ENCODE data around the gene IRF6. TPM values are rescaled to one million over a fixed set of nuclear protein-coding genes. Genes with fewer than 3 reads are reported as not detected.

IRF6 gene
- total RNA-seq, 1 donor from 2014 or later = 175 TPM

DNA sequence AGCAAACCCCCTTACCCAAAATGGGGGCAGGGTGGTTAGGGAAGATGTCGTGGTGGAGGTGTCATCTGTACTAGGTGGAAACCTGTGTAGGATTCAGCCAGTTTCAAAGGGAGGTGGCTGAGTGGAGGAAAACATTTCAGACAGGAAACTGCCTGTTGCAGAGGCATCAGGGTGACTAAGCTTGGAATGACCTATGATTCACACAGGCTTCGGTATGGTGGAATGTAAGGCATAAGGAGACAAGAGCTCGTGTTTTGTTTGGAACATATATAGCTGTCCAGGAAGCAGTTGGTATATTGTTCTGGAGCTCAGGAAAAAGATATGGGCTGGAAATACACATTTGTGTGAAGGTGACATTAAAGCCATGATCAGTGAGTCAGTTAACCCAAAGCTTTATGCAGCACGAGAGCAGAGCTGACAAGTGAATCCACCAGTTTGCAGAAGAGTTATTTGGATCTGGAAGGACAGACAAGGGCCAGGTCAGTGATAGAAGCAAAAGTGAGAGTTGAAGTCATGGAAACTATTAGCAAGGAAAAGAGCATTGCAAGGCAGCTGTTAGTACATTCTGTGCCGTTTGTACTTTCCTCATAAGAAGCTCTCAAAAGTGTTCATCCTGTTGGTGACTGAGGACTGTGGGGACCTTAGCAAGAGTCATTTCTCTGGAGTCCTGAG is 34.1 kb upstream of the IRF6 start:
- DNase-seq (ENCODE audit: low read depth) = peak; percentile 98
- TF ChIP-seq, protein P1, sequence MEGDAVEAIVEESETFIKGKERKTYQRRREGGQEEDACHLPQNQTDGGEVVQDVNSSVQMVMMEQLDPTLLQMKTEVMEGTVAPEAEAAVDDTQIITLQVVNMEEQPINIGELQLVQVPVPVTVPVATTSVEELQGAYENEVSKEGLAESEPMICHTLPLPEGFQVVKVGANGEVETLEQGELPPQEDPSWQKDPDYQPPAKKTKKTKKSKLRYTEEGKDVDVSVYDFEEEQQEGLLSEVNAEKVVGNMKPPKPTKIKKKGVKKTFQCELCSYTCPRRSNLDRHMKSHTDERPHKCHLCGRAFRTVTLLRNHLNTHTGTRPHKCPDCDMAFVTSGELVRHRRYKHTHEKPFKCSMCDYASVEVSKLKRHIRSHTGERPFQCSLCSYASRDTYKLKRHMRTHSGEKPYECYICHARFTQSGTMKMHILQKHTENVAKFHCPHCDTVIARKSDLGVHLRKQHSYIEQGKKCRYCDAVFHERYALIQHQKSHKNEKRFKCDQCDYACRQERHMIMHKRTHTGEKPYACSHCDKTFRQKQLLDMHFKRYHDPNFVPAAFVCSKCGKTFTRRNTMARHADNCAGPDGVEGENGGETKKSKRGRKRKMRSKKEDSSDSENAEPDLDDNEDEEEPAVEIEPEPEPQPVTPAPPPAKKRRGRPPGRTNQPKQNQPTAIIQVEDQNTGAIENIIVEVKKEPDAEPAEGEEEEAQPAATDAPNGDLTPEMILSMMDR (IDR thresholded peaks at IDR 0.05; ENCODE audit: insufficient read depth, low read length, severe bottlenecking) = no peak
- H3K27me3 ChIP-seq (ENCODE audit: control insufficient read depth, insufficient read depth, low read length) = no peaks in the 10 kb centered on the region
- H3K36me3 ChIP-seq (ENCODE audit: control insufficient read depth, insufficient read depth, low read length) = peaks cover 26% of the 10 kb centered on the region
- H3K4me3 ChIP-seq (ENCODE audit: low read depth, low read length) = no peak overlapping the region
- FAIRE-seq = peak; percentile 97

DNA sequence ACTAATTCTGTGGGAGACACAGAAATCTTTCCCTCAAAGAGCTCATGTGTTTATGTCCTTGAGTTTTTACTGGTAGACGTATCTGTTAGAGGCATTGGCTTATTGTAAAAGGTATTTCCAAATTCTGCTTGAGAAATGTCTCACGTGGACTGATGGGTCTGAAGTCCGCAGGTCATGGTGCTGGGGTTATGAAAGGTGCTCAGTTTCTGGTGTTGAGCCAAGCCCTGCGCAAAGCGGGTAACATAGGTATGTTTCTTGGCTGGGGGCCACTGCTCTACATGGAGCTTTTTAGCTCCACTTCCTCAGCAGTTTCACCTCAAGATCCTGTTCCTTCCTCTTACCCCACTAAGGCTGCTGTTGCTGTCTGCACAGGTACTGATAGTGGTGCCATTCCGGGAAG is 32.6 kb upstream of the IRF6 start:
- TF ChIP-seq, protein P1 (IDR thresholded peaks at IDR 0.05; ENCODE audit: insufficient read depth, low read length, severe bottlenecking) = no peak
- DNase-seq (ENCODE audit: low read depth) = no peak
- FAIRE-seq = no peak
- Histone ChIP-seq H3K4me3 (ENCODE audit: low read depth, low read length) (no peak overlapping the region), H3K27me3 (ENCODE audit: control insufficient read depth, insufficient read depth, low read length) (no peaks in the 10 kb centered on the region), H3K36me3 (ENCODE audit: control insufficient read depth, insufficient read depth, low read length) (peaks cover 23% of the 10 kb centered on the region)

DNA sequence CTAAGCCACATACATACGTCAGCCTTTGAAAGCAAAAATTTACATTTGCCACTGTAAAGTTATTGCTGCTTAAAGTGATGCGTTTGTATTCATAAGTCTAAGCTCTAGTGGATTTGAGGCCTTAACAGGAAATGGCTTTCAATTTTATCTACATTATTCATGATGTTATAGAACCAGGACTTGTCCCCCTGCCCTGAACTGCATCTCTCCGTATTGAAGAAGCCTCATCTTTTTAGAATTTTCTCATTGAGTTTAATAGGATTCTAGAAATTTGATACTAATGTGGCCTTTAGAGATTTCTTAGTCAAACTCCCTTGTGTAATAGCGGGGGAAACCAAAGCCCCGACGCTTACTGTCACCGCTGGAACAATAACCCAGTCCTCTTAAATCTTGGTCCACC is 31.7 kb upstream of the IRF6 start:
- DNase-seq (ENCODE audit: low read depth) (no peak), FAIRE-seq (no peak)
- H3K36me3 ChIP-seq (ENCODE audit: control insufficient read depth, insufficient read depth, low read length) = peaks cover 24% of the 10 kb centered on the region
- TF ChIP-seq, protein P1 (IDR thresholded peaks at IDR 0.05; ENCODE audit: insufficient read depth, low read length, severe bottlenecking) = no peak
- no peaks in the 10 kb centered on the region for H3K27me3 ChIP-seq (ENCODE audit: control insufficient read depth, insufficient read depth, low read length)
- no peak overlapping the region for H3K4me3 ChIP-seq (ENCODE audit: low read depth, low read length)

DNA sequence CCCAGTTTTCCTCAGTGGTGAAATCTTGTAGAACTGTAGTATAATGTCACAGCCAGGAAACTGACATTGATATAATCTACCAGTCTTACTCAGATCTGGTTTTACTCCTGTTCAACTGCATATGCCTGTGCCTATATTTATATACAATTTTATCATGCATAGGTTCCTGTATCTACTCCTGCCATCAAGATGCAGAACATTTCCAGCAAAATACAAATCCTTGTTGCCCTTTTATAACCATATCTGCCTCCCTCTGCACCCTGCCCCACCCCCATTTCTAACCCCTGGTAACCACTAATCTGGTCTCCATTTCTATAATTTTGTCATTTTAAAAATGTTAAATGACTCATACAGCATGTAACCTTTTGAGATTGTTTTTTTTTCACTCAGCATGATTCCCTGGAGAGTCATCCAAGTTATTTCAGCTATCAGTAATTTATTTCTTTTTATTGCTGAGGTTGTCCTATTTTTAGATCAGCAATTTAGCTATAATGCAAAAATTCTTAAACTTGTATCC is 29.9 kb upstream of the IRF6 start:
- DNase-seq (ENCODE audit: low read depth) = no peak
- H3K27me3 ChIP-seq (ENCODE audit: control insufficient read depth, insufficient read depth, low read length) = no peaks in the 10 kb centered on the region
- no peak overlapping the region for H3K4me3 ChIP-seq (ENCODE audit: low read depth, low read length)
- no peak for FAIRE-seq
- peaks cover 17% of the 10 kb centered on the region for H3K36me3 ChIP-seq (ENCODE audit: control insufficient read depth, insufficient read depth, low read length)
- TF ChIP-seq, protein P1 (IDR thresholded peaks at IDR 0.05; ENCODE audit: insufficient read depth, low read length, severe bottlenecking) = no peak

DNA sequence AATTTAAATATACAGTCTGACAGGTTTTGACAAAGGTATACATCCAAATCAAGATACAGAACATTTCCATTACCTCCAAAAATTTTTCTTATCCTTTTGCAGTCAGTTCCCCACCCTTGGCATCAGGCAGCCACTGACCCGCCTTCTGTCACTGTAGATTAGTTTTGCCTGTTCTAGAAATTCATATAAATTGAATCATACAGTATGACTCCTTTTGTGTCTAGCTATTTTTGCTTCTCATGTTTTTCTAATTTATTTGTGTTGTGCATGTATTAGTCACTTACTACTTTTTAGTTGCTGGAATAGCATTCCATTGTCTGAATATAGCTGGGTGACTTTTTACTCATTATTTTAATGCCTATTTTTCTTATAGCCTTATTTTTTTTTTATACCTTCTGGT is 25.7 kb upstream of the IRF6 start:
- DNase-seq (ENCODE audit: low read depth) (peak; percentile 69), FAIRE-seq (no peak)
- TF ChIP-seq, protein P1 (IDR thresholded peaks at IDR 0.05; ENCODE audit: insufficient read depth, low read length, severe bottlenecking) = no peak
- Histone ChIP-seq H3K27me3 (ENCODE audit: control insufficient read depth, insufficient read depth, low read length) (no peaks in the 10 kb centered on the region), H3K4me3 (ENCODE audit: low read depth, low read length) (no peak overlapping the region), H3K36me3 (ENCODE audit: control insufficient read depth, insufficient read depth, low read length) (peaks cover 10% of the 10 kb centered on the region)

DNA sequence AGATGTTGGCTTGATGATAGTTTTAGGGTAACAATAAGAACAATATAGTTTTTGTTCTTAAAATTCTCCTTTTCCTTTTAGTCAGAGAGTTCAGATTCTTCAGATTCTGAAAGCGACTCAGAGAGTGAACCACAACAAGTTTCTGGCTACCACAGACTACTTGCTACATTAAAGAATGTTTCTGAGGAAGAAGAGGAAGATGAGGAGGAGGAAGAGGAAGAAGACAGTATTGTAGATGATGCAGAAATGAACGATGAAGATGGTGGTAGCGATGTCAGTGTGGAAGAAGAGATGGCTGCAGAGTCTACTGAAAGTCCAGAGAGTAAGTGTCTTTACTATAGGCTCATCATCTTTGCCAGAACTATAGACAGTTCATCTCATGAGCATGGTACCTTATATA is 24.8 kb upstream of the IRF6 start:
- no peak overlapping the region for H3K4me3 ChIP-seq (ENCODE audit: low read depth, low read length)
- no peak for FAIRE-seq
- DNase-seq (ENCODE audit: low read depth) = no peak
- no peaks in the 10 kb centered on the region for H3K27me3 ChIP-seq (ENCODE audit: control insufficient read depth, insufficient read depth, low read length)
- TF ChIP-seq, protein P1 (IDR thresholded peaks at IDR 0.05; ENCODE audit: insufficient read depth, low read length, severe bottlenecking) = no peak
- H3K36me3 ChIP-seq (ENCODE audit: control insufficient read depth, insufficient read depth, low read length) = peaks cover 10% of the 10 kb centered on the region
